C4-2B (cell line): ENCODE data around the gene MRPS24.
"Not testable (repeated sequence)": the region's sequence is repeated elsewhere in the genome, so short reads cannot be mapped to it uniquely, and the experiment has no call there.

Source experiments
- CTCF ChIP-seq: fragments of 450-650 bp; conservative IDR thresholded peaks from 2 replicates; pipeline ENCODE4 v1.5.1; 2017; ENCODE audit warnings: mild to moderate bottlenecking
- ZFX ChIP-seq: fragments of 450-650 bp; IDR thresholded peaks from 2 replicates; pipeline ENCODE4 v1.6.1; 2017

GRCh38 chr7:43898571-43898970, 29.3 kb upstream of the MRPS24 start:
- TF ChIP-seq CTCF, ZFX: not testable (repeated sequence)
